ENCODE data around the gene RSRC1.
A peak's percentile ranks its signal among the peaks of the same experiment; 100 is the strongest.
"Not testable (repeated sequence)": the region's sequence is repeated elsewhere in the genome, so short reads cannot be mapped to it uniquely, and the experiment has no call there.

RSRC1 gene

DNA sequence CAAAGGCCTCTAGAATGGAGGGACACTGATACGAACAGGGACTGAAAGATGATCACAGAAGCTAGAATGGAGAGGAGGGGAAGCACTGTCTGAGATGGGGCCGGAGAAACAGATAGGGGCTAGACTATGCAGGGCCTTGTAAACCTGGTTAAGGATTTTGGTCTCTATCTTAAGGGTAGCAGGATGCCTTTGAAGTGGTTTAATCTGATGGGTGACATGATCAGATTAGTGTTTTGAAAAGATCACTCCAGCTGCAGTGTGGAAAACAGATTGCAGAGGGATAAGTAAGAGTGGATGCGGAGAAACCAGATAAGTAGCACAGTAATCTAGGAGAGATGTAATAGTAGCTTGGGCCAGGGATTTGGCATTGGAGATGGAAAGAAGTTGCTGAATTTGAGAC is 108.1 kb downstream of the RSRC1 start:
- FAIRE-seq = no peak
- DNase-seq (ENCODE audit: insufficient read length, low spot score) = no peak

DNA sequence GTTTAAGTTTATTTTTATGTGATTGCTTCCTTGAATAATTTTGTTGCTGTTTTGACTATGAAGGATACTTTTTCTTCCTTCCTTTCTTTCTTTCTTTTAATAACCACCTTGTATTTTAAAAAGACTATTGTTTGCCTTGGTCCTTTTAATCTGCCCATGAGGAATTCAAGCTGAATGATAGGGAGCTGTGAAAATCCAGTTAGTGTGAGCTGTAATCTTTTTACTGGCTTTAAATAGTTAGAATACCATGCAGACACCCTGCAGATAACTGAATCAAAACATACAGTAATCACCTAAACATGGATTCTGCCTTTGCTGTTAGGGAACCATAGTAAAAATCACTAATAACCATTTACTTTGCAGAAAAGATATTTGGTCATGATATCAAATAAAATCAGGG is 110.7 kb downstream of the RSRC1 start:
- FAIRE-seq (no peak), DNase-seq (ENCODE audit: insufficient read length, low spot score) (no peak)

DNA sequence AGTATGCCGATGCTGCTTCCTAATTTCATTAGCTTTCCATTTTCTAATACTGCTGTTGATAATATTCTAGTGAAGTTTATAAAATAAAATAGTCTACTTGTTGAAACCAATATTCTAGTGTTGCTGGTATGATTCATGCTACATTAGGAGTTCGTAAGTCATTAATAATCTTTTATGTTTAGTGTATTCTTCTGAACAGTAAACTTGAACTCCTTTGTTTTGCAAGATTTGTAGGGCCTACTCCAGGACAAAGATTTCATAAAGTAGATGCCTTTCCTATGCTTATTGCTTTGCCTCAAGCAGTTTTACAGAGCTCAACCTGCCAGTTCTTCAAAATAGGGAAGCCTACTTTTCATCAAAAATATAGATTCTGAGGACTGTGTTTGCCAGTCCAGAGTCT is 111.5 kb downstream of the RSRC1 start:
- DNase-seq (ENCODE audit: insufficient read length, low spot score) (no peak), FAIRE-seq (no peak)

DNA sequence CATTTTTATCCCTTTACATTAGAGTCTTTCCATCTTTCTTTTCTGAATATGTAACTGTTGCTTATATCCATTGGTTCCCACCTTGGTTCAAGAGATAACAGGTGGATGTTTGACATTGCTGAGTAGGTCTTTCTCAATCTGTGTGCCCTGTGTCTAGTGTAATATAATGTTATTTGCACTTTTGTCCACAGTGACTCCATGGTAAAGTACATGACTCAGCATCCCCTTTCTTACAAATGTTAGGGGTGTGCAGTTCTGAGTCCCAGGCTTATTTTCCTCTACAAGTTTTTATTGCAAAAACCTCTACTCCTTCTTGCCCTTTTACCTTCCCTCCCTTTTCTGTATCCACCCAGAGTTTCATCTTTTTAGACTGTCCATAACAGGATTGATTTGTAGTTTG is 116.5 kb downstream of the RSRC1 start:
- FAIRE-seq = no peak
- no peak for DNase-seq (ENCODE audit: insufficient read length, low spot score)

DNA sequence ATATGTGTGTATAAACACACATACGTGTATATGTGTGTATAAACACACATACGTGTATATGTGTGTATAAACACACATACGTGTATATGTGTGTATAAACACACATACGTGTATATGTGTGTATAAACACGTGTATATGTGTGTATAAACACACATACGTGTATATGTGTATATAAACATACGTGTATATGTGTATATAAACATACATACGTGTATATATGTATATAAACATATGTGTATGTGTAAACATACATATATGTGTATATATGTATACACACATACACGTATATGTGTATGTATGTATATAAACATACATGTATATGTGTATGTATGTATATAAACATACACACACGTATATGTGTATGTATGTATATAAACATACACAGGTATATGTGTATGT is 119.1 kb downstream of the RSRC1 start:
- not testable (repeated sequence) for FAIRE-seq; DNase-seq (ENCODE audit: insufficient read length, low spot score)

DNA sequence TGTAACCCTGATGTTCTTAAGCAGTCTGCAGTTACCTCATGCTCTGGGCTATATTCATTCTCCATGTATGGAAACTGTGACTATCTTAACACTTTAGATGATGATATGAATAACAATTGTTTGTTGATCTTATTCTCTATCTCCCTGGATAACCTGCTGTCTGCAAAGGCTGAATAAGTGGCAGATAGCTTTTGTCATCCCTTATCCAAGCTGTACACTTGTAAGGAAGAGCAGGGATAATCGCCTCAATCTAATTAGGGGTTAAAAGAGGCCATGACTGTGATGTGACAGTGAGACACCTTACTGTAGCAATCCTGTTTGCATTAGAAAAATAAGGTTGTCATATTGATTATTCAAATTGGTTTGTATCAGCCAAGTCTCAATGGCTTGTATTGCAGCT is 123.9 kb downstream of the RSRC1 start:
- FAIRE-seq (no peak), DNase-seq (ENCODE audit: insufficient read length, low spot score) (no peak)

DNA sequence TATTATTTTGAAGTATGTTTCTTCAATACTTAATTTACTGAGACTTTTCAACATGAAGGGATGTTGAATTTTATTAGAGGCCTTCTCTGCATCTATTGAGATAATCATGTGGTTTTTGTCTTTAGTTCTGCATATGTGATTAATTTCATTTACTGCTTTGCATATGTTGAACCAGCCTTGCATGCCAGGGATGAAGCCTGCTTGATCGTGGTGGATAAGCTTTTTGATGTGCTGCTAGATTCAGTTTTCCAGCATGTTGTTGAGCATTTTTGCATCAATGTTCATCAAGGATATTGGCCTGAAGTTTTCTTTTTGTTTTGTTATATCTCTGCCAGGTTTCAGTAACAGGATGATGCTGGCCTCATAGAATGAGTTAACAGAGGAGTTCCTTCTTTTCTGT is 134.4 kb downstream of the RSRC1 start:
- no peak for DNase-seq (ENCODE audit: insufficient read length, low spot score)
- FAIRE-seq = peak; percentile 4

DNA sequence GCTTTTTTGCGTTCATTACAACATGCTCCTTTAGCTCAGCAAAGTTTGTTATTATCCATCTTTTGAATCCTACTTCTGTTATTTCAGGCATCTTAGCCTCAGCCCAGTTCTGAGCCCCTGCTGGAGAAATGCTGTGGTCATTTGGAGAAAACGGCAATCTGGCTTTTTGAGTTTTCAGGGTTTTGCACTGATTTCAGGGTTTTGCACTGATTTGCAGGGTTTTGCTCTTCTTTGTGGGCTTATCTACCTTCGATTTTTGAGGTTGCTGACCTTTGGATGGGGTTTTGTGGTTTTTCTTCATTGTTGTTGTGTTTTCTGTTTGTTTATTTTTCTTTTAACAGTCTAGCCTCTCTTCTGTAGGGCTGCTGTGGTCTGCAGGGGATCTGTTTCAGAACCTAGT is 137.4 kb downstream of the RSRC1 start:
- no peak for DNase-seq (ENCODE audit: insufficient read length, low spot score)
- no peak for FAIRE-seq

DNA sequence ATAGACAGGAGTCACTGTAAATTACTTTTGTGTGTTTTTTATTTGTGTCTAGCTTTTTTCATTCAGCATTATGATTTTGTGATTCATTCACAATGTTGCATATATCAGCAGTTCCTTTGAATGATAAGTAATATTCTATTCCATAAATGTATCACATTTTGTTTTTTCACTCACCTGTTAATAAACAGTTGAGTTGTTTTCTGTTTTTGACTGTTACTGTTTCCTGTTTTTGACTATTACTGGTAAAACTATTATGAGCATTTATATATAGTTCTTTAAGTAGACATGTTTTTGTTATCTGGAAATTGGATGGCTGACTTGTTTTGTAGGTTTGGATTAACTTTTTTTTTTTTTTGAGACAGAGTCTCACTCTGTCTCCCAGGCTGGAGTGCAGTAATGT is 138.4 kb downstream of the RSRC1 start:
- FAIRE-seq = no peak
- DNase-seq (ENCODE audit: insufficient read length, low spot score) = no peak

DNA sequence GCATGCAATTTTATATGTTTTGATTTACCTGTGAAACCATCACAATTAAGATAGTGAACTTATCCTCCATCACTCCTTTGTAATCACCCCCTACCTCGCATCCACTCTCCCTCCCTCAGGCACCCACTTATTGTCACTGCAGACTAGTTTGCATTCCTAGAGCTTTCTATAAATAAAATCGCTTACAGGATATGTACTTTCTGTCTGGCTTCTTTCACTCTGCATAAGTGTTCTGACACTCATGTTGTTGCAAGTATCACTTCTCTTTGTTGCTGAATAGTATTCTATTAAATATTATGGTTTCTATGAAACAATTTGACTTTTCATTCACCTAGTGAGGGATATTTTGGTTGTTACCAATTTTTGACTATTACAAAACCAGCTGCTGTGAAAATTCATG is 139.3 kb downstream of the RSRC1 start:
- no peak for DNase-seq (ENCODE audit: insufficient read length, low spot score)
- FAIRE-seq = peak; percentile 66

DNA sequence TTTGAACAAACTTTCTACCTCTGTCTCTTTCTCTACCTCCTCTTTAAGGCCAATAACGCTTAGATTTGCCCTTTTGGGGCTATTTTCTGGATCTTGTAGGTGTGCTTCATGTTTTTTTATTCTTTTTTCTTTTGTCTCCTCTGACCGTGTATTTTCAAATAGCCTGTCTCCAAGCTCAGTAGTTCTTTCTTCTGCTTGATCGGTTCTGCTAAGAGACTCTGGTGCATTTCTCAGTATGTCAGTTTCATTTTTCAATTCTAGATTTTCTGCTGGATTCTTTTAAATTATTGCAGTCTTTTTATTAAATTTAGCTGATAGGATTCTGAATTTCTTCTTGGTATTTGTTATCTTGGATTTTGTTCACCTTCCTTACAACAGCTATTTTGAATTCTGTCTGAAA is 148.7 kb downstream of the RSRC1 start:
- FAIRE-seq (peak; percentile 37), DNase-seq (ENCODE audit: insufficient read length, low spot score) (no peak)

DNA sequence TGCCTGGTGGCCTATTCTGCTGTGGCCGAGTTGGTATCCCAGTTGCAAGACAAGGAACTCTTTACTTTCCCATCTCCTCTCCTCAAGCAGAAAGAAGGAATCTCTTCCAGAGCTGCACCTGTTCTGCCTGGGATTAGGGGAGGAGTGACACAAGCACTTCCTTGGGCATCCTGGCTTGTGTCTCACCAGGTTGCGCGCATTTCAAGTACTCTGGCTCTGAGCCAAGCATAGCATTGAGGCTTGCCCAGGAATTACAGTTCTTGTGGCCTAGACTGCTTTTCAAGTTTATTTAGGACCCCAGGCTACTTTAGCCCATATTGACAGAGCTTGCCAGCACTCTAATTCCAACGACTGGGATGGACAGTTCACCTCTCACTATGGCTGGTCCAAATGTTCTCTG is 150.5 kb downstream of the RSRC1 start:
- DNase-seq (ENCODE audit: insufficient read length, low spot score) (no peak), FAIRE-seq (no peak)

DNA sequence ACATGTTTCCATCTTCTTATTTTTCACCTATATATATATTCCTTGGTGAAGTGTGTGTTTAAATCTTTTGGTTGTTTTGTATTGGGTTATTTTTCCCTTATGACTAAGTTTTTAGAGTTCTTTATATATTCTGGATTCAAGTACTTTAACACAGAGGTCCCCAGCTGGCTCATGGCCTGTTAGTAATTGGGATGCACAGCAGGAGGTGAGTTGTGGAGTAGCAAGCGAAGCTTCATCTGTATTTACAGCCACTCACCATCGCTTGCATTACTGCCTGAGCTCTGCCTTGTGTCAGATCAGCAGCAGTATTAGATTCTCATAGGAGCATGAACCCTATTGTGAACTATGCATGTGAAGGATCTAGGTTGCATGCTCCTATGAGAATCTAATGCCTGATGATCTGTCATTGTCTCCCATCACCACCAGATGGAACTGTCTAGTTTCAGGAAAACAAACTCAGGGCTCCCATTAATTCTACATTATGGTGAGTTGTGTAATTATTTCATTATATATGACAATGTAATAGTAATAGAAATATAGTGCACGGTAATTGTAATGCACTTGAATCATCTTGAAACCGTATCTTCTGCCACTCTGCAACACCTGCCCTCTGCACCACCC is 151.6 kb downstream of the RSRC1 start:
- DNase-seq (ENCODE audit: insufficient read length, low spot score) = no peak
- no peak for FAIRE-seq

DNA sequence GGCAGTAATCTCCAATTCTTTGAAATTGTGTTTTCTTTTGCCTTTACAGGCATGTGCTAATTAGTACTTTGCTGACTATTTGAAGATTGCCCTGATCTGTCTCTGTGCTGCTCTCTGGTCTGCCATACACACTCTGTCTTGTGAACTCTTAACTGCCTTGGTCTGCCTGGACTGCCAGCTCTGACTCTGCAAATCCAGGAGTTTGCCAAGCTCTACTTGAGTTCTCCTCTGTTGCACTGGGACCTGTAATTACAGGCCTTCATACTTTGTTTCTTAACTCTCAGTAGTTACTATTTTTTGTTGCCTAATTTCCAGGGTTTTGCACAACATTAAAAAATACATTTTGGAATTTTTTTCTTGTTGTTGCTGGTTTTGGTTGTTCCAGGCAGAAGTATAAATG is 155.0 kb downstream of the RSRC1 start:
- DNase-seq (ENCODE audit: insufficient read length, low spot score) (no peak), FAIRE-seq (no peak)

DNA sequence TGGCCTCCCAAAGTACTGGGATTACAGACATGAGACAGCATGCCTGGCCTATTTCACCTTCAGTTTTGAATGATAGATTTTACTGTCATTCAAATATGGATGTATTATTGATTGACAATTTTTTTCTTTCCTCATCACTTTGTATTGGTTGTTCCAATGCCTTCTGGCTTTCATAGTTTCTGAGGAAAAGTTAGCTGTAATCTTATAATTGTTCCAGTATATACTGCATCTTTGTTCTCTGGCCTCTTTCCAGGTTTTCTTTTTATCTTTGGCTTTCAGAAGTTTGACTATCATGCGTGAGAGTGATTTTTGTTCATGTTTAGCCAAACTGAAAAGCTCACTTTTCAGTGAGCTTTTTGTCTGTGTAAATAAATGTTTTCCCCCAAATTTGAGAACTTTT is 157.1 kb downstream of the RSRC1 start:
- FAIRE-seq (no peak), DNase-seq (ENCODE audit: insufficient read length, low spot score) (no peak)

DNA sequence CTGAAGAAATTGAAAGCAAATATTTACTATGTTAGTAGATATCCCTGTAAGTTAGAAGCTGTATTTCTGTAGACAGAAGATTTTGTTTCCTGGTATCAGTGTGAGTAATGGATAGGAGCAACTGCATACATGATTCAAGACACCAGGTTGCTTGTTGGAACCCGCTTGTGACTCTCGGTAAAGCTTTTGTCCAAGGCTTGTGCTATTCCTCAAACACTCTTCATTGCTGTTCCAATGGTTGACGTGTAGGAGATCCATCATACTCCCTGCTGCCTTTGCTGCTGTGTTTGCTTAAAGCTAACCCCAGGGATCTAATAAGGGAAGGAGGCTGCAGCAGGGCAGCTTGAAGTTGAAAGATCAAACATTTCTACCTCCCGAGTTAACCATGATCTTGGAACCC is 160.1 kb downstream of the RSRC1 start:
- FAIRE-seq (no peak), DNase-seq (ENCODE audit: insufficient read length, low spot score) (no peak)

DNA sequence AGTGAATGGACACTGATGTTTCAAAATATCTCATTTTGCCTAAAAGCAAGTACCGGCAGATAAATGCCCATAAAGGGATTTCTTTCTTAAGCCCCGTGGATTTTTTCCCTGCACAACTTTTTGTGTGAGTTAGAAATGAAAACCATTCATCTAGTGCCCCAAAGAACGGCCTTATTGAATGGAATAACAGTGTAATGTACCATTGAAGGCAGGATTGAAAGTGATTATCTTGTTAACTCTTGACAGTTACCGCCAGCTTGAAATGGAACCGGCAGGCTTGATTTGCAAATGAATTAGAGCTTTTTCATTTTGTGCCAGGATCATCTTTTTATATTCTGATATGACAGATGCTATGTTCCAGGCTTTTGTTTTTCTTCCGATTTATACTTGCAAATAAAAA is 162.2 kb downstream of the RSRC1 start:
- DNase-seq (ENCODE audit: insufficient read length, low spot score) (no peak), FAIRE-seq (no peak)

DNA sequence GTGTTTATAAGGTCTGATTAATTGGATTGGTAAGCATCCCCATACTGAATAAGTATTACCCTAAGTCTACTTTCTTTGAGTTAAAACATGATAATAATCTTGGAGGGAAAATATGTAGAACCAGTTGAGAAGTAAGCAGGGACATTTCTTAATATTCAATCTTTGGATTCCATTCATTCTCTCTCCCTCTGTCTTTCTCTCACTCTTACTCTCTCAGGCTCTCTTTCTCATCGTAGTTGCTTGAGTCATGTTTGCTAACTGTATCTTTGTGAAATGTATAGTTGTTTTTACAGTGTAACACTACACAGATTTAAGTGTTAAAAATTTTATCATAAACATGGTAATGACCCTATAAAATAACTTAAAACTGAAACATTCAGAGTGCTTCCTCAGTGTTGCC is 163.8 kb downstream of the RSRC1 start:
- no peak for DNase-seq (ENCODE audit: insufficient read length, low spot score)
- FAIRE-seq = no peak

DNA sequence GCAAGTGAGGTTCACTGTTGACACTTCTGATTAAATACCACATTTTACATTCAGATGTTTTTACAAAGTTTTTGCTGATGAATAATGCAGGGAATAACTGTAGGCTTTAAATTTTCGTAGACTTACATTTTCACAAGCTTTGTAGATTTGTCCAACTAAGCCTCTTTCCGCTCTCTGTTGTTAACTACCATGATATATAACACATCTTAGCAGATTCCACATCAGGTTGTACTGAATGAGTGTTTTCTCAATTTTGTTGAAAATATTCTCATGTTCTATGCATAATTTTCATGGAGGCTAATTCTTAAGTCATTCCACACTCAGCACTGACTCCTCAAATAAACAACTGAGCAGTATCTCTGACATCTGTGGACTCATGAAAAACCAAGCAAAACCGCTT is 168.3 kb downstream of the RSRC1 start:
- no peak for FAIRE-seq

DNA sequence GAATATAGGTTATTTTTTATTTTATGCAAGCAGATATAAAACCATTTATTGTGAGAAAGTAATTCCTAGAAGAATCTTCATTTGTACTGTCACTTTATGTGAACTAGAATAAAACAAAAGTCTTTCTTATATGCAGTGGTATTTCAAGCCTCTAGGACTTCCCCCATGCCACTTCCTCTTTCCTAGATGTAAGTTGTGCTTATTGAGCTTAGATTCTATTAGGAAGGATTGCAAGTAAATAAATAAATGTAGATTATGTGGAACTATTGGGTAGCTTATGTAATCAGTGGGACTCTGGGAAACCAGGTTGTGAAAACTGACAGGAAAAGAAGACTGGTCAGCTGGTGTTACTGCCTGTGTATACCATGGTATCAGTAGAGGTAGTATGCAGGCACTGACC is 169.7 kb downstream of the RSRC1 start:
- DNase-seq (ENCODE audit: insufficient read length, low spot score) (no peak), FAIRE-seq (no peak)

More for the DNA sequence above, 168.3 kb downstream of the RSRC1 start:
- DNase-seq (ENCODE audit: insufficient read length, low spot score) = no peak

DNA sequence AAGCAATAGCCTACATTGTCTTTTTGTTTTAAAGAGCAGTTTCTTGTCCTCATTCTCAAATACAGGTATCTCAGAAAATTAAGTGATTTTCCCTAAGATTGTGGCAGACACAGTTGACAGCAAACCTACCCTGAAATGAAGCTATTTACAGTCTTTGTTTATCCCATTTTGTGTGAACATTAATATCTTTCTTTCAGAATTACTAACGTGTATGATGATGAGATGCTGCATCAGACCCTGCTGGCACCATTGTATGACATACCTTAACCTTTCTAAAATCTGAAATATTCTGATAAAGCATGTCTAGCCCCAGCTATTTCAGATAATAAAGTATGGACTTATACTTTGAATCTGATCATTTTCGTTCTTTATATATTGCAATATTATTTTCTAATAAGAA is 185.9 kb downstream of the RSRC1 start:
- FAIRE-seq = no peak
- DNase-seq (ENCODE audit: insufficient read length, low spot score) = no peak

DNA sequence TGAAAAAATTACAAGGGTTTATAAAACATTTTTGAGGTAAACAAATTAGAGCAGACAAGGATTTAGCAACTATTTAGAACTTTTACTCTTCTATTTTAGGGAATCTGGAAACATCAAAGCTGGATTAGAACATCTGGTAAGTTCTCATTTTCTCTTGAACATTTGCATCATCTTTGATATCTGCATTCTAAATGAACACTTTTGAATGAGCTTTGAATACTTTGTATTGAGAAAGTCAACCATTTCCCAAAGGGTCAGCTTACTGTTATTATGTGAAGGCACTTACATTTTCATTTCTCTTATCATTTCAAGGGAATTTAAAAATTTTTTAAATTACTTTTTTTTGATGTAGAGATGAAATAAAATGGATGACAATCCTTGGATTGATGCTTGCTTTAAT is 188.1 kb downstream of the RSRC1 start:
- DNase-seq (ENCODE audit: insufficient read length, low spot score) (no peak), FAIRE-seq (no peak)

DNA sequence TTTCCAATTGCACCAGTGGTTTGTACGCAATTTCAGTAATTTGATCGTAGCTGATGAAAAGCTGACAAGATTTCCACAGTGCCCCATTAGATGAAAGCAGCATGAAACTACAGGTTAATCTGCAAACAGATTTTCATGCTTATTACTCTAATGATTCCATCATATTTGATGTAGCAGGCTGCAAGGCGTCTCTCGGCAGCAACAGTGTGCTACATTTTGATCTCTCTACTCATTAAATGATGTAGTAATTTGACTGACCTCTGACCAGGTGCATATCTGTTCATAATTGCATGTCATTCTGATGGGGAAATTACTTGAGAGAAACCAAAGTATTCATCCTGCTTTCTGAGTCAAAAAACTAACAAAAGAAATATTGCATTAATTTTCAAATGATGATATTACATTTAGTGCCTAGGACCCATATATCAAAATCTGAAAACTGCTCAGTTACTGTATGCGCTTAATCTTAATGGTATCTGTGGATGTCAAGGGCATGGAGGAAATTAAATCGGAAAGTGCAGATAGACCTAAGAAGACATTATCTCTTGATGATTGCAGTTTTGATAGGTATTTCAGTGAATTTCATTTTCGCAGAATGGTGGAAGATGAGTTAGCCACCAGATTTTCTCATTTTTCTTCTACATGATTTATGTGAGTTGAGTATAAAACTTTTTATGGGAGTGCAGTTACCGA is 198.5 kb downstream of the RSRC1 start:
- no peak for FAIRE-seq
- DNase-seq (ENCODE audit: insufficient read length, low spot score) = no peak
